SIG-M5 treated with dmso at 0.1 percent for 504 hours (cell line): Measurements from ENCODE around the gene GGA2.

Source experiments
- DNase-seq: peaks from one replicate; lab custom pipeline; 2025; ENCODE audit not compliant: unreplicated experiment; lab: John Stamatoyannopoulos, UW

The GGA2 gene

GRCh38 chr16:23420011-23420410, 90.3 kb downstream of the GGA2 start:
- DNase-seq: no peak

GRCh38 chr16:23416816-23417215, 93.5 kb downstream of the GGA2 start:
- no peak for DNase-seq

GRCh38 chr16:23414731-23415130, 95.6 kb downstream of the GGA2 start:
- DNase-seq: no peak
